Measurements from ENCODE around the gene ZNF282. TPM values are rescaled to one million over a fixed set of nuclear protein-coding genes. Genes with fewer than 3 reads are reported as not detected.

ZNF282 gene
- total RNA-seq: 10 to 100 TPM; 15.1 to 56.2 (median 24.2) TPM

GRCh38 chr7:149195180-149196150, at the start of gene ZNF282:
TSS of gene ZNF282 (plus strand) at chr7:149195546. CDS start at chr7:149195590, 44 bp downstream.
- peak; percentile 91 to 98 (median 98) for ATAC-seq (replicated peaks in 6 of 8)
- Histone ChIP-seq H3K4me3 (peak within 1 kb of the TSS; percentile 74 to 98 (median 89)), H3K4me1 (replicated peaks in 1 of 2) (peaks cover 6 to 9% of the 10 kb centered on the region in 2 donors), H3K27ac (peak within 1 kb of the TSS; percentile 88 to 89)
- in situ Hi-C loops (cut with MboI; ENCODE audit: low pct_unique_long_range_greater_than_20kb in 2 of 9, low sequenced_read_pairs in 9 of 9, unreplicated experiment in 9 of 9): no loop called here
- WGBS, 10 experiments: 0 to 20% (median 0%) methylated on average over 1 to 14 of the region's 97 CpGs; no CpG with 5 or more reads in 3 of the 10 experiments

- 0 to 29% (median 6%) methylated on average over 1 to 18 of the region's 79 CpGs; no CpG with 5 or more reads in 2 of the 10 experiments for whole genome bisulfite sequencing, 10 experiments
- Histone ChIP-seq H3K27ac (peak within 1 kb of the TSS; percentile 87 to 88), H3K4me3 (peak within 1 kb of the TSS; percentile 76 to 98 (median 94)), H3K4me1 (replicated peaks in 1 of 2) (peaks cover 13 to 20% of the 10 kb centered on the region in 2 donors)
- in situ Hi-C loops (cut with MboI; ENCODE audit: low pct_unique_long_range_greater_than_20kb in 2 of 9, low sequenced_read_pairs in 9 of 9, unreplicated experiment in 9 of 9): no loop called here
- ATAC-seq (replicated peaks in 6 of 8): peak; percentile 75 to 88 (median 85)
Measured at GRCh38 chr7:149147072-149147751, 48.1 kb upstream of the ZNF282 start, which contains the start of gene ZNF398. TSS of gene ZNF398 (plus strand) at chr7:149147453. CDS start at chr7:149147743, 290 bp downstream.

DNA sequence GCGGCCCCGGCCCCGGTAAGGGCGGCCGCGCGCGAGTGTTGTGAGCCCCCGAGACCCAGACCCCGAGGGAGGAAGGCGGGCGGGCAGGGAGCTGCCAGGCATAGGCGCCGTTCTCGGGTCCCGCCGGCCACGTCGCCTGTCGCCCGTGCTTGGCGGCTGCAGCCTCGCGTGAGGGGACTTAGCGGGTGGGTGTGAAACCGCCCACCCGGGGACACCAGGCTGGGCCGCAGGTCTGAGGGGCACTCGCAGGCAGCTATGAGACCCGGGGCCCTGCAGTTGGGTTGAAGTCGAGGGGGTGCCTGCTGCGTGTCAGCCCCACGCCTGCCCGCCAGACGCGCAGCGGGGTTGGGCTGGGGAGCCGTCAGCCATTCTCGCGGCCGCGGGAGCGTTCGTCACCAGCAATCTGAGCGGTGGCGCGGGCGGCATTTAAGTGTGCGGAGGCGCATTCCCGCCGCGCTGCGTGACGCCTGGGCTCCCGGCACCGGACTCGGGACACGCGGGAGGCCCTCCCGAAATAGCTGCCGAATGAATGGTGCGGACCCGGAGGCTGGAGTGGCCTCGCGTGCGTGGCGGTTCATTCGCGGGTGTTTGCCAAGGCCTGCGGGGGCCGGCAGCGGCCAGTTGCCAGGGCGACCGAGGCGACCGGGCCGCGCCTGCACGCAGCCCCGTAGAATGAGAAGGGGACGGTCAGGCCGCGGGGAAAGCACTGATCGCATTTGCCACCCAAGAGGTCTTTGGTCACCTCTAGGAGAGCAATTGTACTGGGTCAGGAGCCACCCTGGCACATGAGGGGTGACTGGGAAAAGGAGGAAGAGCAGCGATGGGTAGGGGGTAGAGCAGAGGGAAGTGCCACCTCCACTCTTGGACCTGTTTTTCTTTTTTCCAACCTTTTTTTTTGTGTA, 47.3 kb upstream of the ZNF282 start:
- Histone ChIP-seq H3K4me1 (replicated peaks in 1 of 2) (peaks cover 13 to 20% of the 10 kb centered on the region in 2 donors), H3K27ac (peak overlapping the region; percentile 87 to 88), H3K4me3 (peak overlapping the region; percentile 76 to 98 (median 94))
- 0 to 7% (median 0%) methylated on average over 1 to 50 of the region's 86 CpGs; no CpG with 5 or more reads in 6 of the 10 experiments for WGBS, 10 experiments
- peak; percentile 44 to 61 (median 56) for ATAC-seq (replicated peaks in 6 of 8)
- in situ Hi-C loops (cut with MboI; ENCODE audit: low pct_unique_long_range_greater_than_20kb in 2 of 9, low sequenced_read_pairs in 9 of 9, unreplicated experiment in 9 of 9): no loop called here

GRCh38 chr7:149150981-149151380, 44.4 kb upstream of the ZNF282 start:
- H3K27ac ChIP-seq: no peak overlapping the region
- H3K4me3 ChIP-seq: no peak overlapping the region
- H3K4me1 ChIP-seq (replicated peaks in 1 of 2): peaks cover 5 to 13% of the 10 kb centered on the region in 2 donors
- WGBS, 10 experiments: 61 to 100% (median 83%) methylated on average over 1 to 4 of the region's 4 CpGs
- no peak for ATAC-seq (replicated peaks in 6 of 8)
- in situ Hi-C loops (cut with MboI; ENCODE audit: low pct_unique_long_range_greater_than_20kb in 2 of 9, low sequenced_read_pairs in 9 of 9, unreplicated experiment in 9 of 9): no loop called here

GRCh38 chr7:149153346-149153745, 42.0 kb upstream of the ZNF282 start:
- H3K27ac ChIP-seq: no peak overlapping the region
- no peak for ATAC-seq (replicated peaks in 6 of 8)
- WGBS, 10 experiments: 78 to 100% (median 95%) methylated on average over 1 to 2 of the region's 2 CpGs; no CpG with 5 or more reads in 3 of the 10 experiments

DNA sequence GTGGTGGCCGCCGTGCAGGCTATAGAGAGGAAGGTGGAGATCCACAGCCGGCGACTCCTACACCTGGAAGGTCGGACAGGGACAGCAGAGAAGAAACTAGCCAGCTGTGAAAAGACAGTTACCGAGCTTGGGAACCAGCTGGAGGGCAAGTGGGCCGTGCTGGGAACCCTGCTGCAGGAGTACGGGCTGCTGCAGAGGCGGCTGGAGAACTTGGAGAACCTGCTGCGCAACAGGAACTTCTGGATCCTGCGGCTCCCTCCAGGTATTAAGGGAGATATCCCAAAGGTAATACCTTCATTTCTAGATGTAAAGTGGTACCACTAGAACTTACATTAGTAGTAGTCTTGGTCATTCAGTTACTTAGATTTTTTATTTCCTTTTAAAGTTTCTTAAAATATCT, 41.3 kb upstream of the ZNF282 start:
- WGBS, 10 experiments: 80 to 100% (median 98%) methylated on average over 2 to 5 of the region's 11 CpGs; no CpG with 5 or more reads in 2 of the 10 experiments

More at GRCh38 chr7:149153346-149153745, 42.0 kb upstream of the ZNF282 start:
- Histone ChIP-seq H3K4me3 (no peak overlapping the region), H3K4me1 (replicated peaks in 1 of 2) (peaks cover 5 to 12% of the 10 kb centered on the region in 2 donors)
- in situ Hi-C loops (cut with MboI; ENCODE audit: low pct_unique_long_range_greater_than_20kb in 2 of 9, low sequenced_read_pairs in 9 of 9, unreplicated experiment in 9 of 9): no loop called here

GRCh38 chr7:149156898-149157297, 38.4 kb upstream of the ZNF282 start:
- no peaks in the 10 kb centered on the region for H3K4me1 ChIP-seq (replicated peaks in 1 of 2)
- in situ Hi-C loops (cut with MboI; ENCODE audit: low pct_unique_long_range_greater_than_20kb in 2 of 9, low sequenced_read_pairs in 9 of 9, unreplicated experiment in 9 of 9): no loop called here
- no peak overlapping the region for H3K27ac ChIP-seq
- WGBS, 10 experiments: 87 to 100% (median 93%) methylated on average over 1 to 5 of the region's 6 CpGs; no CpG with 5 or more reads in 4 of the 10 experiments
- H3K4me3 ChIP-seq: no peak overlapping the region
- no peak for ATAC-seq (replicated peaks in 6 of 8)

More for the DNA sequence above, 41.3 kb upstream of the ZNF282 start:
- in situ Hi-C loops (cut with MboI; ENCODE audit: low pct_unique_long_range_greater_than_20kb in 2 of 9, low sequenced_read_pairs in 9 of 9, unreplicated experiment in 9 of 9): no loop called here
- H3K4me3 ChIP-seq: no peak overlapping the region
- peaks cover 5 to 8% of the 10 kb centered on the region in 2 donors for H3K4me1 ChIP-seq (replicated peaks in 1 of 2)
- no peak overlapping the region for H3K27ac ChIP-seq
- no peak for ATAC-seq (replicated peaks in 6 of 8)

GRCh38 chr7:149161241-149161848, 34.0 kb upstream of the ZNF282 start:
- no peak overlapping the region for H3K27ac ChIP-seq
- no peaks in the 10 kb centered on the region for H3K4me1 ChIP-seq (replicated peaks in 1 of 2)
- H3K4me3 ChIP-seq: no peak overlapping the region
- in situ Hi-C loops (cut with MboI; ENCODE audit: low pct_unique_long_range_greater_than_20kb in 2 of 9, low sequenced_read_pairs in 9 of 9, unreplicated experiment in 9 of 9): no loop called here
- 50 to 95% (median 77%) methylated on average over 1 to 5 of the region's 5 CpGs; no CpG with 5 or more reads in 2 of the 10 experiments for WGBS, 10 experiments
- ATAC-seq (replicated peaks in 6 of 8): no peak

DNA sequence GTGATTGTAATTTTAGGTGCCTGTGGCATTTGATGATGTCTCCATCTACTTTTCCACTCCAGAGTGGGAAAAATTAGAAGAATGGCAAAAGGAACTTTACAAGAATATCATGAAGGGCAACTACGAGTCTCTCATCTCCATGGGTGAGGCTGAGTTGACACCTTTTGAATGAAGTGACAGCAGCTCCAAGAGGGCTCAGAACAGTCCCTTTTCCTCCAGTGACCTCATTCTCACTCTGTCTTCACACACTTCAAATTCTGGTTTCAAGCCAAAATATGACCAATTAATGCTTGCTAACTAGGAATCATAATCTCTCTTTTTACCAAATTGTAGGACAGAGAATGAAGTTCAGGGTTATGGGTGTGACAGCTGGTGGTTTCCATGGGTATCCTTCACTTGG, 29.2 kb upstream of the ZNF282 start:
- Histone ChIP-seq H3K27ac (no peak overlapping the region), H3K4me1 (replicated peaks in 1 of 2) (no peaks in the 10 kb centered on the region), H3K4me3 (no peak overlapping the region)
- no peak for ATAC-seq (replicated peaks in 6 of 8)
- 40 to 100% (median 83%) methylated on average over 1 of the region's 1 CpG; no CpG with 5 or more reads in 3 of the 10 experiments for WGBS, 10 experiments
- in situ Hi-C loops (cut with MboI; ENCODE audit: low pct_unique_long_range_greater_than_20kb in 2 of 9, low sequenced_read_pairs in 9 of 9, unreplicated experiment in 9 of 9): no loop called here

GRCh38 chr7:149166630-149167352, 28.6 kb upstream of the ZNF282 start:
- no peak for ATAC-seq (replicated peaks in 6 of 8)
- Histone ChIP-seq H3K4me1 (replicated peaks in 1 of 2) (no peaks in the 10 kb centered on the region), H3K27ac (no peak overlapping the region), H3K4me3 (no peak overlapping the region)
- in situ Hi-C loops (cut with MboI; ENCODE audit: low pct_unique_long_range_greater_than_20kb in 2 of 9, low sequenced_read_pairs in 9 of 9, unreplicated experiment in 9 of 9): no loop called here

DNA sequence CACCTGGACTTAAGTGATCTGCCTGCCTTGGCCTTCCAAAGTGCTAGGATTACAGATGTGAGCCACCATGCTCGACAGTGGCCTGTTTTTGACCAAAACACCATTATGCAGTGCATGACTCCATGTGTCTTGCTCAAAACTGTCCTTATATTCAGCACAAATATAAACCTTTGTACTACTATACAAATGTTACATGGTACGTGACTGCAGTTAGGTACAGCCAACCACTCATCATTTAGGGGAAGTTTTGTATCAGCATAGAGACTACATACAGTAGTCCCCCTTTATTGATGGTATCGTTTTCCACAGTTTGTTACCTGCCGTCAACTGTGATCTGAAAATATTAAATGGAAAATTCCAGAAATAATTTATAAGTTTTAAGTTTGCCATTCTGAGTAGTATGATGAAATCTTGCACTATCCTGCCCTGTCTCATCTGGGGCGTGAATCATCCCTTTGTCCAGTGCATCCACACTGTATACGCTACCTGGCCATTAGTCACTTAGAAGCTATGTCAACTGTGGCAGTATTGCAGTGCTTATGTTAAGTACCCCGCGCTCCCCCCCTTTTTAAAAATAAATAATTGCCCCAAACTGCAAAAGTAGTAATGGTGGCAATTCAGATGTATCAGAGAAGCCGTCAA, 23.3 kb upstream of the ZNF282 start:
- H3K27ac ChIP-seq: no peak overlapping the region
- no peaks in the 10 kb centered on the region for H3K4me1 ChIP-seq (replicated peaks in 1 of 2)
- in situ Hi-C loops (cut with MboI; ENCODE audit: low pct_unique_long_range_greater_than_20kb in 2 of 9, low sequenced_read_pairs in 9 of 9, unreplicated experiment in 9 of 9): no loop called here
- WGBS, 10 experiments: 81 to 100% (median 93%) methylated on average over 3 to 8 of the region's 9 CpGs; no CpG with 5 or more reads in 2 of the 10 experiments
- ATAC-seq (replicated peaks in 6 of 8): peak in 4 of 8 experiments; percentile 46 to 96 (median 82)
- no peak overlapping the region for H3K4me3 ChIP-seq

Measured in motor neuron (in vitro differentiated cells).